ENCODE data around the gene HOATZ.

GRCh38 chr11:111531687-111532364, 17.2 kb downstream of the HOATZ start:
- TF ChIP-seq CTCF (IDR thresholded peaks at IDR 0.05; ENCODE audit: insufficient read depth, low read depth, low read length) (no peak), EZH2 (IDR thresholded peaks at IDR 0.05; ENCODE audit: insufficient read depth, low read length) (no peak)

All from astrocyte (in vitro differentiated cells and primary cell).